Activated CD4-positive, alpha-beta T cell treated with anti-CD3 and anti-CD28 coated beads, Interleukin-2, amount 50 U/mL, for 4 hours (primary cell): ENCODE results near the gene CDH4.

ENCODE experiments used
- DNase-seq, 2 experiments: peaks; one replicate each; pipeline ENCODE4 v3.0.0-alpha.2; 2020

Gene CDH4

GRCh38 chr20:61664556-61665320, 412.7 kb downstream of the CDH4 start:
- DNase-seq: no peak

- no peak for DNase-seq
These were observed 413.7 kb downstream of the CDH4 start for GRCh38 chr20:61665528-61666470.

GRCh38 chr20:61666471-61666832, 414.4 kb downstream of the CDH4 start:
- DNase-seq: no peak

DNA sequence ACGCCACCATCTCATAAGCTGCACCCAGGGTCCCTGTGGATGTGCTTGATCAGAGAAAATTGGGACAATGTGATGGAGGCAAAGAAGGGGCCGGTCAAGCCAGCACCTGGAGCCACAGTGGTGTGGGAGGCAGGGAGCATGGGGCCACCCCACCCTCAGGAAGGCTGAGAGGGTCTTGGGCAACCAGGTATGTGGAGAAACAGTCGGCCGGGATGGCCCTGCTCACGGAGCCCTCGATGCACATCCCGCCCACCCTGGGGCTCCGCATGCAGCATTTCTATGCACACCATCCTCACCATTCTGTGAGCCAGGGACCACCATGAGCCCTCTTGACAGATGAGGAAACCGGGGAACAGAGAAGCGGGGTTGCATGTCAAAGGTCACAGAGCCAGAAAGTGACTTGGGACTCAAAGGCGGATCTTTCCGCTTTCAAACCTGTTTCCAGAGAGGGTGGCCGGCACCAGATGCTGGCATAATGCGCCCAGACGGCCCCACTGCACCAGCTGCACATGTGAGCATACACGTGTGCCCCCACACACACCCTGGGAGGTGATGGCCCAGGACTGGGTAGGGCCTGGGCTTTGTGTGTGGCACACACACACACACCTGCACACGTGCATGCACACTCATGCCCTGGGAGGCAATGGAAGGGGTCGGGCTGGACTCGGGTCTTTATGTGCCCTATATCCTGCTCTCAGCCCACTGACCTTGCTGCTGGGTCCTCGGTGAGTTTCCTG, 415.2 kb downstream of the CDH4 start:
- DNase-seq: no peak

GRCh38 chr20:61668065-61668650, 416.1 kb downstream of the CDH4 start:
- no peak for DNase-seq

- DNase-seq: no peak
These were observed 416.9 kb downstream of the CDH4 start for GRCh38 chr20:61668771-61669503.

DNA sequence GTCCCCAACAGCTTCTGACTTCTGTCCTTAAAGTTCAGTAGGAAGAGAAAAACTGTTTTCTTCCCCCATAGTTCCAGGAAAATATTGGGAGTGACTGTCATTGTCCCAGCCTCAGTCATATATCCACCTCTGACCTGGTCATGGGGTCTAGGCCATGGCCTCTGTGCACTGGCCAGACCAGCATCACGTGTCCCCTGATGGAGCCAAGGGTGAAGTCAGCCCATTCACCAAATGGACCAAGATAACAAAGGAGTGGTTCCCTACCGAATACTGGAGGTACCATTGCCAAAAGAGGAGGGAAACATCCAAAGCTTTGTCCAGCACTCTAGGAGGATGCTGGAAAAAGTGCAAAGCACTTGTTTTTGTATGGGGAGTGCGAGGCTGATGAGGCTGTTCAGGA, 418.2 kb downstream of the CDH4 start:
- DNase-seq: no peak

- DNase-seq: no peak
These were observed 419.5 kb downstream of the CDH4 start for GRCh38 chr20:61671559-61671958.

GRCh38 chr20:61673152-61673847, 421.2 kb downstream of the CDH4 start:
- no peak for DNase-seq

DNA sequence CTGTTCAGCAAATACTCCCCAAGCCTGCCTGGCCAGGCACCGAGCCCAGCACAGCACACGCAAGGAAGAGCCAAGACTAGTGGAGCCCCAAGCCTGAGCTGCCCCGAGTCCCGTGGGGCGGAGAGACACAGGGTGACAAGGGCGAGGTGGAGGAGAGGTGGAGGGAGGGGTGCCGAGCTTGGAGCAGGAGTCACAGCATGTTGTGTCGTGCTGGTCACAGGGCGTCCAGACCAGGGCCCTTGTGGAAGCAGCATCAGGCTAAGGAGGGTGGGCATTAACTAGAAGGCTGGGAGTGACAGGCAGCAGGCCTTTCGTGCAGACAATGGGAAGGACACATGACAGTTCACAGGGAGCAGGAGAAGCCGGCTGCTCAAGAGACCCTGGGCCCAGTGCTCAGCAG, 422.1 kb downstream of the CDH4 start:
- DNase-seq: no peak

DNA sequence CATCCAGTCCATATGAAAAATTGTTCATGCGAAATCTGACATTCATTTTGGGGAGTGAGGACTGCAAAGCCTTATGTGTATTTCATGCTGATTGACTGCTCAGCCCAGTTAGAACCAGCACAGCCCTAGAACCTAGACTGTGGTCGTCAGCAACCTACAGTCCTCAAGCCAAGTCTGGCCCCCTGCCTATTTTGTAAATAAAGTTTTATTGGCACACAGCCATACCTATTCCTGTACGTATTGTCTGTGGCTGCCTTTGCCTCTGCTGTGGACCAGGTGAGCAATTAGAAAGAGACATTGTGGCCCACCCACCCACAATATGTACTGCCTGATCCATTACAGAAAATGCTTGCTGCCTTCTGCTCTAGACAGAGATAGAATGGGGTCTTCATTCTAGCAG, 422.6 kb downstream of the CDH4 start:
- no peak for DNase-seq

GRCh38 chr20:61677928-61678327, 425.9 kb downstream of the CDH4 start:
- DNase-seq: no peak

- no peak for DNase-seq
These were observed 426.4 kb downstream of the CDH4 start for GRCh38 chr20:61678437-61678836.

GRCh38 chr20:61679473-61679872, 427.4 kb downstream of the CDH4 start:
- no peak for DNase-seq

DNA sequence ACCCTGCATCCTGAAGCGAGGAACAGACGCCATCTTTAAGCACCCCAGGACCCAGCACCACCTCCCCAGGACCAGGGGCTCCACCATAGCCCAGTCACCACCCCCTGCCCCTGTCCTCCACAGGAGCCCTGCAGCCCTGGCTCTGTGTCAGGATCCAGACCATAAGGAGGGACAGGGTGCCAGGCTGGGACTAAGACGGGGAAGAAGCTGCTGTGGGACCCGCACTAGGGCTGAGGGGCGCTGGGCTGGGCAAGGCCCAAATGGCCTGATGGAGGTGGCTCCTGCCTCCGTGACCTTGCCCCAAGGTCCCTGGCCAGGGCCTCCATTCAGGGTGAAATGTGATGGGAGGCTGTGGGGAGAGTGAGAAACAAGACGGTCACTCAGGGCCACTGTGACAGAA, 428.0 kb downstream of the CDH4 start:
- DNase-seq: no peak

DNA sequence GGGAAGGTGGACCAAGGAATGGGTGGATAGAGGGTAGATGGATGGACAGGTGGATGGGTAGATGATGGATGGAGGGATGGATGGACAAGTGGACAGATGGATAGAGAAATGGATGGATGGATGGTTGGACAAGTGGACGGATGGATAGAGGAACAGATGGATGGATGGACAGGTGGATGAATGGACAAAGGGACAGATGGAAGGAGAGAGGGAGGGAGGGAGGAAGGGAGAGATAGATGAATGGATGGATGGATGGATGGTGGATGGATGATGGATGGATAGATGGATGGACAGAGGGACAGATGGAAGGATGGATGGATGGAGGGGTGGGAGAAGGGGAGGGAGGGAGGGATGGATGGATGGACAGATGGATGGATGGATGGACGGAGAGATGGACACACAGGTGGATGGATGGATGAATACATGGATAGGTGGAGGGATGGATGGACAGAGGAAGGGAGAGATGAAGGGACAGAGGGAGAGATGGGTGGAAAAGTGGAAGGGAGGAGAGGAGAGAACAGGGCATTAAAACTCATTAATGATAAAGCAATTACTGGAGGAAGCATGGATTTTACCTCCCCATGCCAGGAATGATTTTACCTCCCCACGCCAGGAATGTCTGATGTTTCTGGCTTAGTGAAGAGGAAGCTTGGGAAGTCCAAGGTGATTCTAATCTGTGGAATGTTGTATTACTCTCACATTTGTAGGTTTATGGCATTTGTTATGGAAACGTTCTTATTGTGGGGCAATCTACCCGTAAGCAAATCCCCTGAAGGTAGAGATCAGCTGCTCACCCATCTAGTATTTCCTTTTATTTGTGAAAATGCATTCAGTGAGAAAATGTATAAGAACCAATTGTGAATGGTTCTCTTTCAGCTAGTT, 430.3 kb downstream of the CDH4 start:
- no peak for DNase-seq

DNA sequence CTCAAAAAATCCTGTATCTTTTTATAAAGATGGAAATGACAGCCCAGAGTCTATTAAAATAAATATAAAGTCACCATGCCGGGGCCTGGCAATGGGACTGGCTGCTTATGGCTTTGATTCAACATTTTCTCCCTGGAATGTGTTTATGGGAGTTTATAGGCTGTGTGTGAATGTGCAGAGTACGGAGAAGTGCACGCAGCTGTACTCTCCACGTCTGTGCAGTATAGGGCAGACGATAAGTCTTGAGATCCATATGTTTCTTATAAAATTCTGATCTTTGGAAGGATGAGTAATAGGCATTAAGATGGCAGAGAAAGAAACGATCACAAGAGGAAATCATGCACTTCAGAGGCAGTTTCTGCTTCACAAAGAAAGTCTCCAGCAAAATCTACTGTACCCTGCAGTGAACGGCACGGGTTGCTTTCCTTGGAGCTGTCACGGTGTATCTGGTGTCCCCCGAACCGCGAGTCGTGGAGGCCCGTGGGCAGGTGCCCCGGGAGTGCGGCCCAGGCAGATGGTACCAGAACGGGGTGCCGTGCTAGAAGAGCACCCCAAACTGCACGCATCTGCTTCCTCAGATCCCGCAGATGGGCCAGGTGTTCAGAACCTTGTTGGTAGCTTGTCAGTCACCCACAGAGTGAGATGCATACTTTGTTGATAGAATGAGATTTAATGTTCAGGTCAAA, 431.1 kb downstream of the CDH4 start:
- no peak for DNase-seq

DNA sequence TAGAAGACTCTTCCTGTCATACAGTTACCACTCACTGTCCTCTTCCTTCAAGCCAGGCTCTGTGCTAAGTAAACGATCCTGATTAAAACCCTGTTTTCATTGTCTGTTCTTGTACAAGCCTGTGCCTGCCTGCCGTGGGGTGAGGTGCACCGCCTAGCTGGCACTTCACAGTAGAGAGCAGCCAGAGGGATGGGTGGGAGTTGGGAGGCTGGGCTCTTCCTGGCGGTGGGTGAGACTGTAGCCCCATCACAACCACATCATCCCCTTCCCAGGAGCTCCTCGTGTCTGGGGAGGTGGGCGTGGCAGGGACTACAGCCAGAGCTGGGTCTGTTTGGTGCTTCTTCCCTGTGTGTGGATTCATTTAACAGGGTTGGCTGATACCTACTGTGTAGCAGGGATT, 431.7 kb downstream of the CDH4 start:
- no peak for DNase-seq

DNA sequence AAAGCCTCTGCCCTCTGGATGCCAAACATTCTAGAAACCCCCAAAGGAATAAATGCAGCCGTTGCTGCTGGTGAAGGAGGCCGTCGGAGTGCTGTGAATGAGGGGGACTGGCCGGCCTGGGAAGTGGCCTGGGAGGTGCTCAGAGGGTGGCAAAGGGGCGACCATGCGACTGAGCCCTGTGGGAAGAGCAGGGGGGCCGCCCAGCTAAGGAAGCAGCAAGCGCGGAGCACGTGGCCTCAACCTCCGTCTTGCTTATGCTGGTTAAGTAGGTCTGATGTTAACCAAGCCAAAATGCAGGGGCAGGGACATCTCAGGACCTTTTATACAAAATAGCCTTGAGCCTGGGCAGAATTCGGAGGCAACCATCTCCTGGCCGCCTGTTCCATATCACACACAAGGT, 432.1 kb downstream of the CDH4 start:
- no peak for DNase-seq
